ENCODE measurements around the gene CCDC149. TPM values are rescaled to one million over a fixed set of nuclear protein-coding genes. Genes with fewer than 3 reads are reported as not detected.

CCDC149 gene
- total RNA-seq, 2 experiments from 2014 or later: not detected

DNA sequence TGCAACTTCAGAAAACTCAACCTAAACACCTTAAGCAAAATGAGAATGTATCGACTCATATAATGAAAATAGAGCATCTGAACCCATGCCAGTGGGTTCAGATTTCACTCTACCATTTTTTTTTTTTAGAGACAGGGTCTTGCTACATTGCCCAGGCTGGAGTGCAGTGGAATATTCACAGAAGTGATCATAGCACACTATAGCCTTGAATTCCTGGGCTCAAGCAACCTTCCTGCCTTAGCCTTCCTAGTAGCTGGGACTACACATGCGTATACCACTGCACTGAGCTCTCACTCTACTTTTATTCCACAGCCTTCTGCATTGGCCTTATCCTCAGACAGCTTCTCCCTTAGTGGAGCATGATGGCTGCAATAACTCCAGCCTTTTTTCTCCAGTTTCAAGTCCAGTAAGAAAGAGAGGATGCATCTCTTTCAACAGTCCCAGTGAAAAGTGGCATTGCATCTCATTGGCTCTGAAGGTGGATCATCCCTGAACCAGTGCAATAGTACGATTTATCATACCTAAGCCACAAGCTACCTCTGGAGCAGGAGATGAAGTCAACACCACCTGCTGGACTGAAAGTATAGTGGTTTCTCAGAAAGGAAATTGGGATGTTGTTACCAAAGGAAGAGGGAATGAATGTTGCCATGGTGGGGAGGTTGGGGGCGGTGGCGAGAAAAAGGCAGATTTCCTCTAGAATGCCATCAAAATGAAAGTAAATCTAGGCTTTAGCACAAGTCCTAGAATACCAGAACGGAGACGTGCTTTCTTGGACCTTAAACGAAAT, 119.4 kb downstream of the CCDC149 start:
- no peaks in the 10 kb centered on the region for H3K36me3 Mint-ChIP-seq (ENCODE audit: low read depth)
- ChIA-PET POLR2A (no interaction called here), CTCF (no interaction called here)
- no peak overlapping the region for H3K27ac Mint-ChIP-seq
- no peak overlapping the region for H3K4me3 Mint-ChIP-seq
- DNase-seq (no peak), ATAC-seq (no peak)
- no peaks in the 10 kb centered on the region for H3K4me1 Mint-ChIP-seq (ENCODE audit: low read depth)
- H3K27me3 Mint-ChIP-seq (ENCODE audit: low read depth): peaks cover 6% of the 10 kb centered on the region
- H3K9me3 Mint-ChIP-seq (ENCODE audit: insufficient read depth): peaks cover 1% of the 10 kb centered on the region

DNA sequence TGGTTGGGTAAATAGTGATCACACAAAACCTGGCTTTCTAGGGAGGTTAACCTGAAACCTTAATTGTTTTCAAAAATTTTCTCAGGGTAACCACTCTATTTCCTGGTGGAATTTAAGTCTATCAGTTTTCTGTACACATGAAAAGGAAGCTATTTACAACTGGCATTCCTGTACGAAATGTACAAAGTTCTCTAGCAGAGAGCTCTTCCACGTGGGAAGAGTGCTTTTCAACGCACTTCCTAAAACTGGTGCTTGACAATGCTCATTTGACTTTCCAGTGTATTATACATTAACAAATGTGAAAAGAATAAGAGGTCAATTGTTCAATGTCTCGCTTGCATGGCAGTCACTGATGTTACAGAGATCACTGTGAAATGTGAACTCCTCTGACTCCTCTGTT, 120.3 kb downstream of the CCDC149 start:
- Mint-ChIP-seq H3K4me3 (no peak overlapping the region), H3K9me3 (ENCODE audit: insufficient read depth) (peaks cover 5% of the 10 kb centered on the region), H3K27me3 (ENCODE audit: low read depth) (no peaks in the 10 kb centered on the region), H3K27ac (no peak overlapping the region), H3K4me1 (ENCODE audit: low read depth) (no peaks in the 10 kb centered on the region), H3K36me3 (ENCODE audit: low read depth) (no peaks in the 10 kb centered on the region)
- ATAC-seq (no peak), DNase-seq (no peak)
- ChIA-PET POLR2A (no interaction called here), CTCF (no interaction called here)

DNA sequence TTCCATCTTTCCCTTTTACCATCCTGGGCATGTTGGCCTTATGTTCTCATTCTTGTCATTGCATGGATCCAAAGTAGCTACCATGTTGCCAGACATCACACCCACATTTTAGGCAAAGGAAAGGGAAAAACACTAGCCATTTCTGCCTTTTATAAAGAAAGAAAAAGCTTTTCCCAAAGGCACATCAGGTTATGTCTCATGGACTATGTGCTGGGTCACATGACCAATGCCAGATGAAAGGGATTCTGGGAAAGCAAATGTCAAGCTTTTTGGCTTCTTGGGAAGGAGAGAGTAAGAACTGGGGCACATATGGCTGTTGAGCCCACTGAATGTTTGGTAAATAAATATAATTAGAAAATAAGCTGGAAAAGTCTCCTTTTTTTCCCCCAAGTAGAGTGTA, 121.8 kb downstream of the CCDC149 start:
- Mint-ChIP-seq H3K27me3 (ENCODE audit: low read depth) (no peaks in the 10 kb centered on the region), H3K9me3 (ENCODE audit: insufficient read depth) (peaks cover 5% of the 10 kb centered on the region)

DNA sequence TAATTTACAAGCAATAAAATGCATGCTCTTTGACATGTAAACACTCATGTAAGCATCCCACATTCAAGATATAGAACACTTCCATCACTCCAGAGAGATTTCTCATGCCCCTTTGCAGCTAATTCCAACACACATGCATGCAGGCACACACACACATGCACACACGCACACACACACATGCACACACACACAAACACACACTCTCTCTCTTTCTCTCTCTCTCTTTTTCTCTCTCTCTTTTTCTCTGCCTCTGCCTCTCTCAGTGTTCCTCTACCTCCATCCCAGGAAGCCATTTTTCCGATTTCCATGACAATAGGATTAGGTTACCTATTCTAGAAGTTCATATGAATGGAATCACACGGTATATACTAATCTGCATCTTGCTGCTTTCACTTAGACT, 129.3 kb downstream of the CCDC149 start:
- DNase-seq: no peak
- no peak overlapping the region for H3K4me3 Mint-ChIP-seq
- no peaks in the 10 kb centered on the region for H3K4me1 Mint-ChIP-seq (ENCODE audit: low read depth)
- no peaks in the 10 kb centered on the region for H3K27me3 Mint-ChIP-seq (ENCODE audit: low read depth)
- H3K9me3 Mint-ChIP-seq (ENCODE audit: insufficient read depth): peaks cover 5% of the 10 kb centered on the region
- H3K36me3 Mint-ChIP-seq (ENCODE audit: low read depth): no peaks in the 10 kb centered on the region
- ChIA-PET CTCF (no interaction called here), POLR2A (no interaction called here)
- H3K27ac Mint-ChIP-seq: no peak overlapping the region
- ATAC-seq: no peak

More for the DNA sequence above, 121.8 kb downstream of the CCDC149 start:
- ChIA-PET POLR2A (no interaction called here), CTCF (no interaction called here)
- Mint-ChIP-seq H3K4me1 (ENCODE audit: low read depth) (no peaks in the 10 kb centered on the region), H3K4me3 (no peak overlapping the region), H3K27ac (no peak overlapping the region), H3K36me3 (ENCODE audit: low read depth) (no peaks in the 10 kb centered on the region)
- ATAC-seq (no peak), DNase-seq (no peak)

DNA sequence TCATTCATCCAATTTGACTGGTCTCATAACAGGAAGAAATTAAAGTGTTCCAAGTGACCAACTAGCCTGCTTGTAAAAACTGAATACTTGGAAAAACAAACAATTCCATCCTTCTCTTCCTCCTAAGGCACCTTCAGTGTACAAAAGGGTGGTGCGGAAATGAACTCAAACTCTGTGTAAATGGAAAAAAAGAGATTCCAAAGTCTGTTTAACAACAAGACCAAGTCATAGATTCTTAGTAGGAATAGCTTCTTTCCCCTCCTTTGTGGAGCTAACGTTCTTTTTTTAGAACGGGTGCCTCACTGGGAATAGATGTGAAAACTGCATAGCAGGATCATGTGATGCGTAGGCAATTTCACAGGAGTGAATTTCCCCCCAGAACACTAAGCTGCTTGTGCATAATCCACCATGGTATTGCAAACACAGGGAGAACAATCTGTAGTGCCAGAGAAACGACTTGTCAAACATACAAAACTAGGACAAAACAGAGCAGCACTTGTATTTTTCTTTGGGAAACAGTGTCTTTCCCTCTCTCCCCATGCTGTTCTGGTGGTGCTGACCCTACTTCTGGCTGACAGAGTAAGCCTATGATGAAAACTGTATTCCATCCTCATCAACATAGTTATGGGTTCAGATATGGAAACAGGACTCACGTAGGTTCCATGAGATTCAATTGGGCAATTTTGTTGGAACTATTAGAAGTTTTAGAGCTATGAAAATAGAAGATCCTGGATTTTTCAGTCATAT, 130.7 kb downstream of the CCDC149 start:
- H3K4me1 Mint-ChIP-seq (ENCODE audit: low read depth): no peaks in the 10 kb centered on the region
- ChIA-PET POLR2A (no interaction called here), CTCF (interaction anchor here (0.6 kb wide), 1 partner anchor 175 kb away, joined by 3 read pairs; no protein-coding TSS in a partner anchor)
- H3K27me3 Mint-ChIP-seq (ENCODE audit: low read depth): no peaks in the 10 kb centered on the region
- H3K36me3 Mint-ChIP-seq (ENCODE audit: low read depth): no peaks in the 10 kb centered on the region
- ATAC-seq (no peak), DNase-seq (no peak)
- H3K27ac Mint-ChIP-seq: no peak overlapping the region
- H3K4me3 Mint-ChIP-seq: no peak overlapping the region
- no peaks in the 10 kb centered on the region for H3K9me3 Mint-ChIP-seq (ENCODE audit: insufficient read depth)

DNA sequence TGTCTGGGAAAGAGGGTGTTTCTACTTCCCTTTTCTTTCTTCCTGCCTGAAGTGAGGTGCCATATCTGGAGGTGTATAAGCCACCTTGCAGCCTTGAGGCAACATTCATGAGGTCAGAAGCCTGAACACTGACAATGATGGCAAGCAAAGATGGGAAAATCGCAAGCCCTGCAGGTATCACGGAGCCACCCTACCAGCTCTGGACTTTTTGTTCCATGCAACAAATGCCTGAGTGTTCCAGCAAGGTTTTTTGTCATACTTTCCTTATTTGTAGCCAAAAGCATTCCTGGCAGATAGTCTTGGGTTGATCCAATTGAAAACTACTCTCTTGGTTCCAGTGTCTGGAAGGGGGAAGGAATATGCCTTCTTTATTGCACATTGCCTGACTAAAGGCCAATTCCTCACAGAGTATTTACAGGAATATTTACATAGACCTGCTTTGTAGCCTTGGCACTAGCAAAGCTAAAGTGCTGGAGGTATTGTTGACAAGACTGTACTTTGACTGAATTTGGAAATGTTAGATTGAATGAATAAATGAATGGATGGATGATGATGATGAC, 131.8 kb downstream of the CCDC149 start:
- H3K9me3 Mint-ChIP-seq (ENCODE audit: insufficient read depth): no peaks in the 10 kb centered on the region
- H3K4me1 Mint-ChIP-seq (ENCODE audit: low read depth): no peaks in the 10 kb centered on the region
- ATAC-seq: no peak
- no peak for DNase-seq
- no peaks in the 10 kb centered on the region for H3K27me3 Mint-ChIP-seq (ENCODE audit: low read depth)
- H3K36me3 Mint-ChIP-seq (ENCODE audit: low read depth): no peaks in the 10 kb centered on the region
- POLR2A ChIA-PET: no interaction called here
- H3K27ac Mint-ChIP-seq: no peak overlapping the region
- CTCF ChIA-PET: no interaction called here
- H3K4me3 Mint-ChIP-seq: no peak overlapping the region

DNA sequence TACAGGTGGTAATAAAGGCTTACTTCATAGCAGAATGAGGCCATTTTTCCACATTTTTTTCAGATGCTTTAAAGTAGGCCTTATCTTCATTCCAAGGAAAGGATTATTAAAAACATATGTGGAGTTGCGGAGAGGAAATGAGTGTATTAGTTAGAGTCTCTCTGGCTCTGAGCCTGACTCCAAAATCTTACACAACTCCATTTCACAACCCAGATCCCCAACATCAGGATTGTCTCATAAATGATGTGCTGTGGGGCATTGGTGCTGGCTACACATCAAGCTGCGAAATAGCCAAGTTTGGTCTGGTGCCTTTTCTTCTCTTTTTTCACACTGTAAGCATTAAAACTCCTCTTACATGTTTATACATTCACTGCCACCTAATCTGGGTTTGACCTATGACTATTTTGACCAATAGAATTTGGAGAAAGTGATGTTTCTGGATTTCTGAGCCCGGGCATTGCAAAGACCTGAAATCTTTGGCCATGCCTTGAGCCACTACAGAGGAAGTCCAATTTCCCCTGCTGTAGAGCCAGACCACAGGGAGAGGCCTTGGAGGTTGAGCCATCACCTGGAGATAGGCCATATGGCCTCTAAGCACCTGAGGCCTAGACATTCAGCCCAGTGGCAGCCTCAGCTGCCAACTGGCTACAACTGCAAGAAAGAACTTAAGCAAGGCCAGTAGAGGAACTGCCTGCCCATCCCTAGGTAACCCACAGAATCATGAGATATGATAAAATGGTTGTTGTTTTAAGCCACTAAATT, 134.2 kb downstream of the CCDC149 start:
- ChIA-PET POLR2A (no interaction called here), CTCF (no interaction called here)
- no peak for ATAC-seq
- DNase-seq: no peak
- Mint-ChIP-seq H3K36me3 (ENCODE audit: low read depth) (no peaks in the 10 kb centered on the region), H3K9me3 (ENCODE audit: insufficient read depth) (no peaks in the 10 kb centered on the region), H3K27ac (no peak overlapping the region), H3K27me3 (ENCODE audit: low read depth) (no peaks in the 10 kb centered on the region), H3K4me3 (no peak overlapping the region), H3K4me1 (ENCODE audit: low read depth) (no peaks in the 10 kb centered on the region)

DNA sequence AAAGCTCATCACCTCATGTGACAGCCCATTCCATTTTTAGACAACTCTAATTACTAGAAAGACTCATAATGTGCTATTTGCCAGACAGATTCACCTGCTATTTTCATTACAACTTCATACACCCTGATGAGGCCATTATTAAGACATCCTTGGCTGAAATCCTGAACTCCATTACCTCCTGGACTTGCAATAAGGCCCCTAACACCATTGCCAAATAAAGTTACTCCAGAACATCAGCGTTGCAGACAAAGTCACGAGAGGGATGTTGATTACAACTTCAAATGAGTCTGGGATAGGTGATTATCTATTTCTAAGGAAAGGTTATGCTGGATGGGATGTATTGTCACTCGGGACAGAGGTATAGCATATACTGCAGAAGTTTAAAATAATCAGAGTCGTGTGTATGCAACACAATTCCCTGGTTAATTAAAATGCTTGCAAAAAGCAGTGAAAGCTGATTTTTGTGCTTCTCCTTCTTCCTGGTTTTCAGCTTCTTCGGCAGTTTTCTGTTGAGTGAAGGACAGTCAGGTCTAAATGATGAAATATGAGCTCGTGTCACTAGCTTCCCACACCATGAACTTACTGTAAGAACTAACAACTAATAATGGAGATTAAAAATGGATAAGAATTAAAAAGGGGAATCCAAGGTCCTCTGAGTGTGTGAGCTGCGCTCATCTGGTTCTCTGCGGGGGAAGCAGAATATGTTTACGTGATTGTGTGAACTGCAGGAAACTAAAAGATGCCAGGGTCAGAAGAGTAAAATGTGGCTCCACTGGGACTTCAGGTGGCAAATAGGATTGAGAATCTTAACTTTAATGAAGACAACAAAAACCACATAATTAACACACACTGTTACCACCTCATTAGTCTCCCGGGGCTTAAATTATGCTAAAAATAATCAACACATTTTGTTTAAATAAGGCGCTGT, 135.0 kb downstream of the CCDC149 start:
- DNase-seq (no peak), ATAC-seq (no peak)
- no peak overlapping the region for H3K27ac Mint-ChIP-seq
- H3K27me3 Mint-ChIP-seq (ENCODE audit: low read depth): no peaks in the 10 kb centered on the region
- POLR2A ChIA-PET: no interaction called here
- no peaks in the 10 kb centered on the region for H3K4me1 Mint-ChIP-seq (ENCODE audit: low read depth)
- no peaks in the 10 kb centered on the region for H3K9me3 Mint-ChIP-seq (ENCODE audit: insufficient read depth)
- H3K4me3 Mint-ChIP-seq: no peak overlapping the region
- CTCF ChIA-PET: no interaction called here
- H3K36me3 Mint-ChIP-seq (ENCODE audit: low read depth): no peaks in the 10 kb centered on the region

DNA sequence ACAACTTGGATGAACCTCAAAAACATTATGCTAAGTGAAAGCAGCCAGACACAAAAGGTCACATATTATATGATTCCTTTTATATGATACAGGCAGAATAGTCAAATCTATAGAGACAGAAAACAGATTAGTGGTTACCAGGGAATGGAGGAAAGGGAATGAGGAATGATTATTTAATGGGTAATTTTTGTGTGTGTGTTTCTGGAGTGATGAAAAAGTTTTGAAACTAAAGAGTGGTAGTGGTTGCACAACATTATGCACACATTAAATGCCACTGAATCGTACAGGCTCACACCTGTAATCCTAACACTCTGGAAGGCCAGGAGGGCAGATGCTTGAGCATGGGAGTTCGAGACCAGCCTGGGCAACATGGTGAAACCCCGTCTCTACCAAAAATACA, 137.1 kb downstream of the CCDC149 start:
- Mint-ChIP-seq H3K4me3 (no peak overlapping the region), H3K36me3 (ENCODE audit: low read depth) (no peaks in the 10 kb centered on the region), H3K27me3 (ENCODE audit: low read depth) (no peaks in the 10 kb centered on the region), H3K9me3 (ENCODE audit: insufficient read depth) (no peaks in the 10 kb centered on the region), H3K27ac (no peak overlapping the region), H3K4me1 (ENCODE audit: low read depth) (no peaks in the 10 kb centered on the region)
- no peak for DNase-seq
- ChIA-PET CTCF (no interaction called here), POLR2A (no interaction called here)
- ATAC-seq: no peak

DNA sequence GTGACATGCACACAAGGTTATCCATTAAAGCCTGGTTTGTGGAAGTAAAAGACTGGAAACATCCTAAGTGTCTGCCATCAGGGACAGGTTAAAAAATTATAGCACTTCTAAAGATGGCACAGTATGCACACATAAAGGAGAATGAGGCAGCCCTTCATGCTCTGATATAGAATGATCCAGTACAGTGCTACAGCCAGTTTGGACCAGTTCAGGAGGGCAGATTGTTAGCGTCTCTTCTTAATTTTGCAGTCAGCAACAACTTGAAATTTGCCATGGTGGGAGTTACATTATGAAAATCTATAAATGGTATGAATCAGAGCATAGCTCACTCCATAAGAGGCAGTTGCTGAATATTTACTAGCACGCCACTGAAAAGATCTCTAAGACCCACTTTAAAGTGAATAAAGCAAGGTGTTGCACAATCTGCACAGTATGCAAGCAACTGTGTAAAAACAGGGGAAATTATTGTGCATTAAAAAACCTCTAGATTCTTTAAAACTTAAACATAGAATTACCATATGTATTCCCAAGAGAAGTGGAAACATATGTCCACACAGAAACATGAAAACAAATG, 137.7 kb downstream of the CCDC149 start:
- Mint-ChIP-seq H3K4me1 (ENCODE audit: low read depth) (no peaks in the 10 kb centered on the region), H3K4me3 (no peak overlapping the region), H3K9me3 (ENCODE audit: insufficient read depth) (no peaks in the 10 kb centered on the region), H3K36me3 (ENCODE audit: low read depth) (no peaks in the 10 kb centered on the region), H3K27me3 (ENCODE audit: low read depth) (no peaks in the 10 kb centered on the region), H3K27ac (no peak overlapping the region)
- ChIA-PET POLR2A (no interaction called here), CTCF (no interaction called here)
- DNase-seq (no peak), ATAC-seq (no peak)

DNA sequence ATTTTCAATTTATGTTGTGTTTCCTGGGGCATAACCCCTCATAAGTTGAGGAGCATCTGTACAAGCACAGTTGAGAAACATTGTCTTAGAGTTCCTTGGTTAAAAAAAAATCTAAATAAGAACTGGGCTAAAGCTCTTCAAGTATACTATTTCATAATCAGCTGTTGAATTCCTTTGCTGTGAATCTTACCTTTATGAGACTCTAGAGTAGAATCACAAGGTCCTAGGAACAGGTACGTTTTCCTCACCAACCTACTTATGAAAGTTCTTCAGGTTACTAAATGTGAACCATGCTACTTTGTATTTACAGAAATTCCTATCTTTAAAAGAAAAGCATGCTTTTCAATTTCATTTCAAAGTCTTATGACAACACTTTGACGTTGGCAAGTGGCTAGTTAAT, 138.4 kb downstream of the CCDC149 start:
- ChIA-PET POLR2A (no interaction called here), CTCF (no interaction called here)
- DNase-seq: no peak
- Mint-ChIP-seq H3K27me3 (ENCODE audit: low read depth) (no peaks in the 10 kb centered on the region), H3K27ac (no peak overlapping the region), H3K36me3 (ENCODE audit: low read depth) (no peaks in the 10 kb centered on the region), H3K9me3 (ENCODE audit: insufficient read depth) (no peaks in the 10 kb centered on the region), H3K4me1 (ENCODE audit: low read depth) (no peaks in the 10 kb centered on the region), H3K4me3 (no peak overlapping the region)
- no peak for ATAC-seq
